Mesenchymal stem cell (in vitro differentiated cells and primary cell): ENCODE results near the gene CAND1.

ENCODE experiments used
- DNase-seq: peaks from one replicate; pipeline ENCODE4 v3.0.0-alpha.2; 2013
- H2AFZ ChIP-seq: one replicate; pipeline ENCODE4 v1.6.1; 2013; ENCODE audit warnings: low read depth, mild to moderate bottlenecking, control low read depth, inconsistent platforms, low read length, moderate library complexity
- H2AK5ac ChIP-seq: 2 replicates; pipeline ENCODE4 v1.6.1; 2013; ENCODE audit warnings: low read length, moderate library complexity, mild to moderate bottlenecking, inconsistent platforms; ENCODE audit not compliant: severe bottlenecking
- H2BK120ac ChIP-seq: one replicate; pipeline ENCODE4 v1.6.1; 2013; ENCODE audit warnings: low read depth, mild to moderate bottlenecking, inconsistent platforms, low read length, moderate library complexity
- H2BK12ac ChIP-seq, 2 experiments: one replicate each; pipeline ENCODE4 v1.6.1; 2013; ENCODE audit warnings: inconsistent platforms in 2 of 2, low read length in 2 of 2, mild to moderate bottlenecking in 2 of 2, moderate library complexity in 2 of 2, control low read depth in 1 of 2
- H2BK15ac ChIP-seq: one replicate; pipeline ENCODE4 v1.6.1; 2013; ENCODE audit warnings: mild to moderate bottlenecking, low read depth, inconsistent platforms; ENCODE audit not compliant: poor library complexity, severe bottlenecking
- H2BK5ac ChIP-seq: 2 replicates; pipeline ENCODE4 v1.6.1; 2013; ENCODE audit warnings: low read depth, mild to moderate bottlenecking, low read length, control low read depth, inconsistent platforms; ENCODE audit not compliant: poor library complexity, severe bottlenecking
- H3K14ac ChIP-seq, 2 experiments: one replicate each; pipeline ENCODE4 v1.6.1; 2013; ENCODE audit warnings: inconsistent platforms in 2 of 2, low read length in 2 of 2, control low read depth in 1 of 2, mild to moderate bottlenecking in 1 of 2, moderate library complexity in 1 of 2
- H3K18ac ChIP-seq, 2 experiments: one replicate each; pipeline ENCODE4 v1.6.1; 2013; ENCODE audit warnings: inconsistent platforms in 2 of 2, low read length in 2 of 2, control low read depth in 1 of 2, low read depth in 1 of 2, mild to moderate bottlenecking in 1 of 2
- H3K23ac ChIP-seq, 2 experiments: one replicate each; pipeline ENCODE4 v1.6.1; 2013; ENCODE audit warnings: inconsistent platforms in 2 of 2, low read length in 2 of 2, mild to moderate bottlenecking in 2 of 2, moderate library complexity in 2 of 2, control low read depth in 1 of 2
- H3K27ac ChIP-seq: 2 replicates; pipeline ENCODE4 v1.5.1; 2013; ENCODE audit warnings: mild to moderate bottlenecking, moderate library complexity, low read length, control low read depth, inconsistent platforms; ENCODE audit not compliant: poor library complexity, severe bottlenecking
- H3K27me3 ChIP-seq, 2 experiments: 2 replicates each; pipeline versions ENCODE4 v1.6.1 to v1.7.0; 2013; ENCODE audit warnings: low read length in 2 of 2, mild to moderate bottlenecking in 2 of 2, moderate library complexity in 2 of 2, control low read depth in 1 of 2, inconsistent platforms in 1 of 2; ENCODE audit not compliant: control insufficient read depth in 1 of 2, insufficient read depth in 1 of 2
- H3K36me3 ChIP-seq, 2 experiments: 2 replicates each; pipeline versions ENCODE4 v1.6.1 to v1.7.0; 2013; ENCODE audit warnings: low read length in 2 of 2, control low read depth in 1 of 2, inconsistent platforms in 1 of 2, low read depth in 1 of 2, mild to moderate bottlenecking in 1 of 2; ENCODE audit not compliant: insufficient read depth in 2 of 2, control insufficient read depth in 1 of 2
- H3K4ac ChIP-seq, 2 experiments: one replicate each; pipeline ENCODE4 v1.6.1; 2013; ENCODE audit warnings: inconsistent platforms in 2 of 2, low read length in 2 of 2, mild to moderate bottlenecking in 2 of 2, moderate library complexity in 2 of 2, control low read depth in 1 of 2, low read depth in 1 of 2
- H3K4me1 ChIP-seq: 2 replicates; pipeline ENCODE4 v1.6.1; 2013; ENCODE audit warnings: low read depth, low read length, control low read depth; ENCODE audit not compliant: control insufficient read depth, insufficient read depth
- H3K4me2 ChIP-seq: 2 replicates; pipeline ENCODE4 v1.6.1; 2013; ENCODE audit warnings: low read length, mild to moderate bottlenecking, inconsistent platforms; ENCODE audit not compliant: poor library complexity, severe bottlenecking
- H3K4me3 ChIP-seq, 2 experiments: 2 replicates each; pipeline versions ENCODE4 v1.5.1 to v1.7.0; 2013; ENCODE audit warnings: low read length in 2 of 2, mild to moderate bottlenecking in 2 of 2, control low read depth in 1 of 2, low read depth in 1 of 2; ENCODE audit not compliant: insufficient read depth in 1 of 2
- H3K79me1 ChIP-seq: replicated peaks from 2 replicates; pipeline ENCODE4 v1.6.1; 2013; ENCODE audit warnings: mild to moderate bottlenecking, control low read depth, low read length, inconsistent platforms; ENCODE audit not compliant: poor library complexity, severe bottlenecking
- H3K9ac ChIP-seq: 2 replicates; pipeline ENCODE4 v1.7.0; 2013; ENCODE audit warnings: mild to moderate bottlenecking, low read length, moderate library complexity
- H3K9me3 ChIP-seq: 2 replicates; pipeline ENCODE4 v1.7.0; 2013; ENCODE audit warnings: mild to moderate bottlenecking, low read length; ENCODE audit not compliant: control insufficient read depth
- H4K8ac ChIP-seq: one replicate; pipeline ENCODE4 v1.6.1; 2013; ENCODE audit warnings: inconsistent platforms, mild to moderate bottlenecking, low read length, moderate library complexity
- H4K91ac ChIP-seq: one replicate; pipeline ENCODE4 v1.6.1; 2013; ENCODE audit warnings: mild to moderate bottlenecking, low read length, inconsistent platforms
- WGBS: methylation state at CpG from one replicate; pipeline ENCODE4 v1.1.7; 2013; ENCODE audit warnings: mixed read lengths; 5-methylcytosine and 5-hydroxymethylcytosine counted together

CAND1 gene

DNA sequence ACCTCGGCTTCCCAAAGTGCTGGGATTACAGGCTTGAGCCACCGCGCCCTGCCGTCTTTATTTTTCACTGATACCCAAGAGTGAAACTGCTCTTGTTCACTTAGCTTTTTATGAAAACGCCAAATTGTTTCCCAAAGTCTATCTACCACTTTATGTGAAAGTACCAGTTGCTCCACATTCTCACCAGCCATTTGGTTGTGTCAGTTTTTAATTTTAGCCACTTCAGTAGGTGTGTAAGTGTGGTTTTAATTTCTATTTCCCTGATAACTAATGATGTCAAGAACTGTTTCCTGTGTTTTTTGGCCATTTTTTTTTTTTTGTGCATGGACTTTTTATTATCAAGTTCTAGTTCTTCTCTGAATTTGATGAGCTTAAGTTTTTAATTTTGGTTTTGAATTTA lies 17.1 kb downstream of the CAND1 start:
- Histone ChIP-seq H3K27me3 (no peaks in the 10 kb centered on the region), H2AFZ (no peak overlapping the region)
- 92% methylated on average over 4 of the region's 5 CpGs for WGBS

GRCh38 chr12:67287311-67287710 lies 18.2 kb downstream of the CAND1 start:
- H4K91ac ChIP-seq = no peak overlapping the region
- H3K36me3 ChIP-seq = peaks cover 8 to 47% of the 10 kb centered on the region in 2 experiments
- H3K4ac ChIP-seq = no peak overlapping the region
- no peak overlapping the region for H3K9ac ChIP-seq
- H2BK5ac ChIP-seq = no peak overlapping the region
- no peaks in the 10 kb centered on the region for H3K27me3 ChIP-seq
- H3K4me3 ChIP-seq = no peak overlapping the region
- H2BK12ac ChIP-seq = no peak overlapping the region
- no peak overlapping the region for H3K14ac ChIP-seq
- WGBS = no CpG with 5 or more reads among the region's 5 CpGs
- no peak overlapping the region for H3K23ac ChIP-seq
- peaks cover 3% of the 10 kb centered on the region for H3K4me1 ChIP-seq
- H4K8ac ChIP-seq = no peak overlapping the region
- no peak overlapping the region for H3K27ac ChIP-seq
- no peak overlapping the region for H2BK15ac ChIP-seq
- no peak overlapping the region for H2AFZ ChIP-seq
- peaks cover 3% of the 10 kb centered on the region for H3K79me1 ChIP-seq
- no peak overlapping the region for H3K18ac ChIP-seq
- no peak overlapping the region for H3K4me2 ChIP-seq
- no peaks in the 10 kb centered on the region for H3K9me3 ChIP-seq
- H2BK120ac ChIP-seq = no peak overlapping the region
- H2AK5ac ChIP-seq = no peak overlapping the region
- DNase-seq = no peak

More for the DNA sequence above, 17.1 kb downstream of the CAND1 start:
- Histone ChIP-seq H2BK120ac (no peak overlapping the region), H3K18ac (no peak overlapping the region), H3K79me1 (peaks cover 3% of the 10 kb centered on the region), H4K91ac (no peak overlapping the region), H3K4me2 (no peak overlapping the region), H2AK5ac (no peak overlapping the region), H3K14ac (no peak overlapping the region), H3K23ac (no peak overlapping the region), H3K4ac (no peak overlapping the region), H3K4me3 (no peak overlapping the region), H2BK12ac (no peak overlapping the region), H2BK15ac (no peak overlapping the region), H2BK5ac (no peak overlapping the region), H3K36me3 (peaks cover 8 to 51% of the 10 kb centered on the region in 2 experiments), H4K8ac (no peak overlapping the region), H3K9ac (no peak overlapping the region), H3K27ac (no peak overlapping the region), H3K9me3 (no peaks in the 10 kb centered on the region), H3K4me1 (peaks cover 3% of the 10 kb centered on the region)
- no peak for DNase-seq

GRCh38 chr12:67288561-67288960 lies 19.4 kb downstream of the CAND1 start:
- H3K9ac ChIP-seq = no peak overlapping the region
- H3K27me3 ChIP-seq = no peaks in the 10 kb centered on the region
- peak; percentile 75 for DNase-seq
- H2AFZ ChIP-seq = no peak overlapping the region
- H3K27ac ChIP-seq = no peak overlapping the region
- no peak overlapping the region for H3K4ac ChIP-seq
- H3K36me3 ChIP-seq = peaks cover 5 to 41% of the 10 kb centered on the region in 2 experiments
- no peak overlapping the region for H4K8ac ChIP-seq
- 90% methylated on average over 2 of the region's 2 CpGs for WGBS
- peaks cover 3% of the 10 kb centered on the region for H3K79me1 ChIP-seq
- H3K14ac ChIP-seq = no peak overlapping the region
- no peak overlapping the region for H3K23ac ChIP-seq
- H2BK120ac ChIP-seq = no peak overlapping the region
- no peak overlapping the region for H2AK5ac ChIP-seq
- H2BK15ac ChIP-seq = no peak overlapping the region
- H3K4me2 ChIP-seq = no peak overlapping the region
- no peak overlapping the region for H3K4me3 ChIP-seq
- H3K9me3 ChIP-seq = no peaks in the 10 kb centered on the region
- H3K18ac ChIP-seq = no peak overlapping the region
- peaks cover 3% of the 10 kb centered on the region for H3K4me1 ChIP-seq
- no peak overlapping the region for H4K91ac ChIP-seq
- H2BK12ac ChIP-seq = no peak overlapping the region
- no peak overlapping the region for H2BK5ac ChIP-seq

DNA sequence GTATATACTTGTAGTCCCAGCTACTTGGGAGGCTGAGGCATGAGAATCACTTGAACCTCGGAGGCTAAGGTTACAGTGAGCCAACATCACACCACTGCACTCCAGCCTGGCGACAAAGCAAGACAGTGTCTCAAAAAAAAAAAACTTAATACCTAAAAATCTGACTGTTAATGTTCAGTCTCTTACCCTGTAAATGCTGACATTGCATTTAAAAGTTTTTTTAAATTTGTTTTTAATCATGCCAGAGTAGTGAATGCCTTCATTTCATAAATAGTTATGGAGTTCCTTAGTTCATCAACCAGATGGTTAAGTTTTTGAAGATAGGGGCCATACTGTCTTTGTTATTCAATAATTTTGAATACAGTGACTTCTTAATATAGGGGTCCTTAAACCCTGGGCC lies 21.2 kb downstream of the CAND1 start:
- H3K23ac ChIP-seq = no peak overlapping the region
- H4K91ac ChIP-seq = no peak overlapping the region
- no peak overlapping the region for H2AFZ ChIP-seq
- H2BK12ac ChIP-seq = no peak overlapping the region
- H3K79me1 ChIP-seq = peaks cover 1% of the 10 kb centered on the region
- no peak overlapping the region for H2BK120ac ChIP-seq
- WGBS = 100% methylated on average over 1 of the region's 2 CpGs
- no peak overlapping the region for H2AK5ac ChIP-seq
- no peaks in the 10 kb centered on the region for H3K27me3 ChIP-seq
- no peak overlapping the region for H3K4me2 ChIP-seq
- no peak overlapping the region for H3K9ac ChIP-seq
- no peak overlapping the region for H3K14ac ChIP-seq
- H3K9me3 ChIP-seq = no peaks in the 10 kb centered on the region
- H3K27ac ChIP-seq = no peak overlapping the region
- H2BK15ac ChIP-seq = no peak overlapping the region
- DNase-seq = no peak
- no peak overlapping the region for H2BK5ac ChIP-seq
- no peak overlapping the region for H3K18ac ChIP-seq
- H3K4me1 ChIP-seq = peaks cover 3% of the 10 kb centered on the region
- H3K4ac ChIP-seq = no peak overlapping the region
- H3K4me3 ChIP-seq = no peak overlapping the region
- no peak overlapping the region for H4K8ac ChIP-seq
- H3K36me3 ChIP-seq = peaks cover 3 to 41% of the 10 kb centered on the region in 2 experiments
